Sigmoid colon (tissue), 4 donors: ENCODE measurements around the gene IL3RA.

Source experiments
- EP300 ChIP-seq, 4 donors: sonication (generic); formaldehyde crosslinking; IDR thresholded peaks; one replicate each; pipeline ENCODE4 v1.6.1; 2017; ENCODE audit warnings: antibody characterized with exemption in 4 of 4
- POLR2AphosphoS5 ChIP-seq, 4 donors: sonication (generic); formaldehyde crosslinking; IDR thresholded peaks; one replicate each; pipeline ENCODE4 v1.6.1; 2017; ENCODE audit warnings: antibody characterized with exemption in 4 of 4
- TF ChIP-seq, protein P1 (sequence below), 4 experiments: fragments of 450-650 bp in 3 of 4; fragments of 200-600 bp in 1 of 4; IDR thresholded peaks; one replicate each; pipeline ENCODE4 v1.5.1; 2016 to 2019; ENCODE audit warnings: antibody characterized with exemption in 4 of 4, mild to moderate bottlenecking in 3 of 4, moderate library complexity in 2 of 4

DNA sequence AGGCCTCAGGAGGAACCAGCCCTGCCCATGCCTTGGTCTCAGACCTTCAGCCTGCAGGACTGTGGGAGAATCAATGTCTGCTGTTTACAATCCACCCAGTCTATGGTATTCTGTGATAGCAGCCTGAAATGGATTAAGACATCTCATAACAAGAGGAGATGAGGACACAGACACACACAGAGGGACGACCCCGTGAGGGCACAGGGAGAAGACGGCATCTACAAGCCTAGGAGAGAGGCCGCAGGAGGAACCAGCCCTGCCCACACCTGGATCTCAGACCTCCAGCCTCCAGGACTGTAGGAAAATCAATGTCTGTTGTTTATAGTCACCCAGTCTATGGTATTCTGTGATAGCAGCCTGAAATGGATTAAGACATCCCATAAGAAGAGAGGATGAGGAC lies 52.1 kb downstream of the IL3RA start:
- TF ChIP-seq, protein P1, sequence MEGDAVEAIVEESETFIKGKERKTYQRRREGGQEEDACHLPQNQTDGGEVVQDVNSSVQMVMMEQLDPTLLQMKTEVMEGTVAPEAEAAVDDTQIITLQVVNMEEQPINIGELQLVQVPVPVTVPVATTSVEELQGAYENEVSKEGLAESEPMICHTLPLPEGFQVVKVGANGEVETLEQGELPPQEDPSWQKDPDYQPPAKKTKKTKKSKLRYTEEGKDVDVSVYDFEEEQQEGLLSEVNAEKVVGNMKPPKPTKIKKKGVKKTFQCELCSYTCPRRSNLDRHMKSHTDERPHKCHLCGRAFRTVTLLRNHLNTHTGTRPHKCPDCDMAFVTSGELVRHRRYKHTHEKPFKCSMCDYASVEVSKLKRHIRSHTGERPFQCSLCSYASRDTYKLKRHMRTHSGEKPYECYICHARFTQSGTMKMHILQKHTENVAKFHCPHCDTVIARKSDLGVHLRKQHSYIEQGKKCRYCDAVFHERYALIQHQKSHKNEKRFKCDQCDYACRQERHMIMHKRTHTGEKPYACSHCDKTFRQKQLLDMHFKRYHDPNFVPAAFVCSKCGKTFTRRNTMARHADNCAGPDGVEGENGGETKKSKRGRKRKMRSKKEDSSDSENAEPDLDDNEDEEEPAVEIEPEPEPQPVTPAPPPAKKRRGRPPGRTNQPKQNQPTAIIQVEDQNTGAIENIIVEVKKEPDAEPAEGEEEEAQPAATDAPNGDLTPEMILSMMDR (IDR thresholded peaks at IDR 0.05), result no peak
- TF ChIP-seq POLR2AphosphoS5 (IDR thresholded peaks at IDR 0.05) (no peak), EP300 (IDR thresholded peaks at IDR 0.05) (no peak)
